Skeletal muscle satellite cell (primary cell): Measurements from ENCODE around the gene SENP1.

Experiments used
- H3K27me3 ChIP-seq: 2 replicates; pipeline ENCODE4 v1.7.0; 2013; ENCODE audit warnings: low read length; ENCODE audit not compliant: control insufficient read depth, insufficient read depth
- H3K36me3 ChIP-seq: 2 replicates; pipeline ENCODE4 v1.7.0; 2013; ENCODE audit warnings: mild to moderate bottlenecking, control low read depth, low read length; ENCODE audit not compliant: insufficient read depth
- H3K4me1 ChIP-seq: 2 replicates; pipeline ENCODE4 v1.7.0; 2013; ENCODE audit warnings: low read length; ENCODE audit not compliant: control insufficient read depth, insufficient read depth
- H3K4me2 ChIP-seq: 2 replicates; pipeline ENCODE4 v1.7.0; 2013; ENCODE audit warnings: mild to moderate bottlenecking, low read length
- H3K4me3 ChIP-seq: 2 replicates; pipeline ENCODE4 v1.7.0; 2013; ENCODE audit warnings: low read length
- H3K9ac ChIP-seq: 2 replicates; pipeline ENCODE4 v1.7.0; 2013; ENCODE audit warnings: mild to moderate bottlenecking, low read depth, low read length, moderate library complexity
- H3K9me3 ChIP-seq: replicated peaks from 2 replicates; pipeline ENCODE4 v1.7.0; 2013; ENCODE audit warnings: mild to moderate bottlenecking, control low read depth, low read length

The SENP1 gene

DNA sequence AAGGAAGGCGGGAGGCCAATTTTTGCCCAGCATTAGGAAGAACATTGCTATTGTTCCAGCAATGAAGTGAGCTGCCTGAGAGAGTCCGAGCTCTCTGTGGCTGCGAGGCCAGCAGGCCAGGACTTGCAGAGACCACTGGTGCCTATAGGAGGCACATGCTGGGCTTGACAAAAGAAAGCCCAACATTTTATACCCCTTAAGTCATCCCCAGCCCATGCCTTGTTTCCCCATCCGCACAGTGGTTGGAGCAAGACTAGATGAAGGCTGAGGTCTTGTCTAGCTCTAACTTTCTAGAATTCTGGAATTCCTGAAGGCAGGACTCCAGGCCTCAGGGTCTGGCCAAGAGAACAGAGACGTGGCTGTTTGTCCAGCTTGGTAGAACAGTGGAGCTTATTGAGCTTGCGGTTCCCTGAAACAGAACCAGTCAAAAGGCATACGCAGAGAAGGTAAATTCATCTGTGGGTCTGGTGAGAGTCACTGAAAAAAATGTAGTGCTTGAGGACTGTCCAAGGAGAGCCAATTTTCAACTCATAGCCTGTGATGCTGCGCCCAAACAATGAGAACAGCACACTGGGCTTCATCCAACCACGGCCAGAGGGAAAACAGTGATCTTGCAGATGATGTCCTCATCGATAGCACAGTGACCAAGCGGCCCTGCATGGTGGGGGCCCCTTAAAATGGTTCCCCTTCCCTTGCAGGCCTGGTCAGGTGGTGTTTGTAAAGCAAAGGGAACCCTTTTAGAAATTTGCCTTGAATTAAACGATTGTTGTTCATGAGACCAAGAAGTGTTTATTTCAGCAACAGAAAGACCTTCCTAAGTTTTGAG is 74.5 kb downstream of the SENP1 start:
- Histone ChIP-seq H3K4me1 (no peaks in the 10 kb centered on the region), H3K27me3 (peaks cover 33% of the 10 kb centered on the region), H3K4me3 (no peak overlapping the region), H3K36me3 (no peaks in the 10 kb centered on the region), H3K4me2 (no peak overlapping the region), H3K9me3 (no peaks in the 10 kb centered on the region), H3K9ac (no peak overlapping the region)

DNA sequence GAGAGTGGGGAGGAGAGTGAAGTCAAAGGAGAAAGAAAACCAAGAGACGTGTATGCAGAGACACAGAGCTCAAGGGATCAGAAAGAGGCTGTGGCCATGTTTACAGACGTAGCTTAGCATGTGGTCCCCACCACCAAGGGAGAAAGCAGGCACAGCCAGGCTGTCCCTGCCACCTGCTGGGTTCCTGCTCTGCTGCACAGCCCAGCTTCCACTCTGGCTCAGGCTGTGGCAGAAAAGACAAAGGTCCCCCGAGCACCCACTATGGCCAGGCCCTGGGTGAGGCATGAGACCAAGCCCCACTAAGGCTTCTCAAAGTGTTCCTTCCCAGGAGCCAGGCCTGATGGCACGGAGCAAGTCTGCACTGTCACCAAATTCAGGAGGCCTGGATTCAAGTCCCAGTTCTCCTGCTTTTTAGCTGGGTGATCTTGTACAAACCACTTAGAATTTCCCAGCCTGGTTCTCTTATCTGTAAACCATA is 75.7 kb downstream of the SENP1 start:
- peaks cover 38% of the 10 kb centered on the region for H3K27me3 ChIP-seq
- H3K4me3 ChIP-seq = no peak overlapping the region
- H3K4me2 ChIP-seq = no peak overlapping the region
- H3K36me3 ChIP-seq = no peaks in the 10 kb centered on the region
- H3K9ac ChIP-seq = no peak overlapping the region
- H3K9me3 ChIP-seq = no peaks in the 10 kb centered on the region
- H3K4me1 ChIP-seq = no peaks in the 10 kb centered on the region

DNA sequence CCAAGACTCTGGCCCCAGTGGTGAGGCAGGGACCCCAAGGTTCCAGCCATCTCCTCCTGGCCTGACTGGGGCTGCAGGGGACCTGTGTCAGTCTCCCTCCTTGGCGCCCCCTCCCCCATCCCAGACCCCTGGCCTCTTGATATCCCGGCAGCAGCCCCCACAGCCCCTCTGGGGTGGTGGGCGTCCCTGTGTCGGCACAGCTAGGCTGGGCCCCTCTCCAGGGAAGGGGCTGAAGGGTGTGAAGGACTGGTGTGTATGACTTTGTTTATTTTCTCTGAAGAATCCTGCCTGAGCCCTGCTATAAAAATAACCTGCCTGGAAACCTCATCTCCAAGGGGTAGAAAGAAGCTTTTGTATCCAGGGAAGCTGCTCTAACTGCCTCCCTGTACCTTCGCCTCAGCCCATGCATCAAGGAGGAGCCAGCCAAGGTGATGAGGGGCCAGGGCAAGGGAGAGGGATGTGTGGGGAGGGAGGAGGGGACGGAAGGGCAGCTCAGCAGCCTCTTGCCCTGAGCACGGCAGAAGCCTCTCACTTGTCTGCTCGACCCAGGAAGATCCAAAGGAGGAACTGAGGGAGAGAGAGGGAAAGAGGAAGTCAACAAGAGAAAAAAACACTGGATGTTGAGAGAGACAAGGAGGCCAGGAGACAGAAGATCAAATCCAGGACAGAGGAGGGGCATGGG is 76.2 kb downstream of the SENP1 start:
- no peaks in the 10 kb centered on the region for H3K9me3 ChIP-seq
- no peaks in the 10 kb centered on the region for H3K36me3 ChIP-seq
- H3K4me1 ChIP-seq = no peaks in the 10 kb centered on the region
- no peak overlapping the region for H3K4me2 ChIP-seq
- H3K9ac ChIP-seq = no peak overlapping the region
- no peak overlapping the region for H3K4me3 ChIP-seq
- H3K27me3 ChIP-seq = peaks cover 41% of the 10 kb centered on the region

DNA sequence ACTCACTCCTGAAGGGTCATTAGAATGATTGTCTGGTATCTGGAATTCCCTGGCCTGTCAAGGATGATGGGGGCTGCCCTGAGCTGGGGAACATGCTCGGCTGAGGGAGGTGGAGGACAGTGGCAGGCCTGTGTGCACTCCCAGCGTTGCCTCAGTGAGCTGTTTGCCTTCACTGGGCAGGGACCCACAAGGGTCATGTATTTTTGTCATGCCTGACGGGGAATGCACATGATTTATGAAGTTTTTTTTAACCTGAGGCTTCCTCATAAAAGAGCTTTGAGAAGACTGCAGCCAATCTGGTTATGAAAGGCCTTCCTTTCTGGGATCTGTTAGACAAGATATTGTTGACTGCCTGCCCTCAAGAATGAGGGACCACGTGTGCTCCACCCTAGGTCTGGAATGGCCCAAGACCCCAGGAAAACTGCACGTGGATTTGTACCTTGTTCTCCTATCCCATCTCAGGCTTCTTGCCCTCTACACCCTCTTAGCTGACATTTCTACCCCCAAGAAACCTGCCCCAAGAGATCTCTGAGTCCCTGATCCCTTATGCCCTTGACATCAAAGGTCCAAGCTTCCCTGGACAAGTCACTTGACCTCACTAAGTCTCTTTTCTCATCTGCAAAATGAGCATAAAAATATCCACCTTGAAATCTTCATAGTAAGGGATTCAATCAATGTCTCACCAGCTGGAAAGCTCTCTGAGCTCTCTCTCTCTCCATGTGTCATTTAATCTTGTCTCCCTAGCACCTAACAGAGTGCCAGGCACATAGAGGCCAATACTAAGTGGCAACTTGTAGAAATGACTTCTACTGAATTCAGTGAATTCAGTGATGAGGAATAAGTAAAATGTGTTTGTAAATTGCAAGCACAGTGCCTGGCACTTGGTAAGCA is 77.1 kb downstream of the SENP1 start:
- no peaks in the 10 kb centered on the region for H3K4me1 ChIP-seq
- H3K4me2 ChIP-seq = no peak overlapping the region
- no peaks in the 10 kb centered on the region for H3K9me3 ChIP-seq
- no peaks in the 10 kb centered on the region for H3K36me3 ChIP-seq
- H3K4me3 ChIP-seq = no peak overlapping the region
- peaks cover 48% of the 10 kb centered on the region for H3K27me3 ChIP-seq
- no peak overlapping the region for H3K9ac ChIP-seq

DNA sequence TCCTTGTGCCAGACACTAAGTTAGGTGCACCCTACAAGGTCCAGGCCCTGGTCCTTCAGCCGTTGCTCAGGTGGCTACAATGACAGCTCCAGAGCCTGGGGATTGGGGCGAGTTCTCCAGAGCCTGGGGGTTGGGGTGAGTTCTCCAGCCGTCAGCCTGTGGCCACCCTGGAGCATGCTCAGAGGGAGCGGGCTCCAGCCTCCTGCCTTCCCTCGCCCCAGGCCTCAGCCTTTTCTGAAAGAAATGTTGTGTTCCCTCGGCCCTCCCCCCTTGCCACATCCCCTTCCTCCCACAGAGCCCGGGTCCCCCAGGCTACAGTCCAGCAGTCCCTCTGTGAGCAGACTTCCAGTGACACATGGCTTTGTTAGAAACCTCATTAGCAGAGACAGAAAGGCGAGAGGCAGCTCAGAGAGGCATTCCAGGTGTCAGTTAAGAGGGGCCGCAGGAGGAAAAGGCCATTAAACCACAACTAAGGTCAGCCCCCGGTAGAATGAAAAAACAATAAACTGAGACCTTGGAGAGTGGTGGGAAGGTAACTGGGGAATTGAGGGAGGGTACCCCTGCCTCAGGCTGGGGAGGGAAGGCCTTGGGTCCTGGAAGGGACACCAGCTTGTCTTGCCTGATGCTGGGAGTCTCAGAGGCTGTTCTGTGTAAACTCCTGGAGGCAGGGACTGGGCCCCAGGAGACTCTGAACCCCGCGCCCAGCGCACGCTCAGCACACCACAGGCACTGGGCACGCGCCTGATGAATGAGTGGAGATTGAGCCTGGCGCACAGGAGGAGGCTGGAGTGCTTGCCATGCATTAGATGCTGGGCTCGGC is 78.5 kb downstream of the SENP1 start:
- Histone ChIP-seq H3K9me3 (no peaks in the 10 kb centered on the region), H3K27me3 (peaks cover 59% of the 10 kb centered on the region), H3K9ac (no peak overlapping the region), H3K4me3 (no peak overlapping the region), H3K36me3 (no peaks in the 10 kb centered on the region), H3K4me1 (no peaks in the 10 kb centered on the region), H3K4me2 (no peak overlapping the region)

DNA sequence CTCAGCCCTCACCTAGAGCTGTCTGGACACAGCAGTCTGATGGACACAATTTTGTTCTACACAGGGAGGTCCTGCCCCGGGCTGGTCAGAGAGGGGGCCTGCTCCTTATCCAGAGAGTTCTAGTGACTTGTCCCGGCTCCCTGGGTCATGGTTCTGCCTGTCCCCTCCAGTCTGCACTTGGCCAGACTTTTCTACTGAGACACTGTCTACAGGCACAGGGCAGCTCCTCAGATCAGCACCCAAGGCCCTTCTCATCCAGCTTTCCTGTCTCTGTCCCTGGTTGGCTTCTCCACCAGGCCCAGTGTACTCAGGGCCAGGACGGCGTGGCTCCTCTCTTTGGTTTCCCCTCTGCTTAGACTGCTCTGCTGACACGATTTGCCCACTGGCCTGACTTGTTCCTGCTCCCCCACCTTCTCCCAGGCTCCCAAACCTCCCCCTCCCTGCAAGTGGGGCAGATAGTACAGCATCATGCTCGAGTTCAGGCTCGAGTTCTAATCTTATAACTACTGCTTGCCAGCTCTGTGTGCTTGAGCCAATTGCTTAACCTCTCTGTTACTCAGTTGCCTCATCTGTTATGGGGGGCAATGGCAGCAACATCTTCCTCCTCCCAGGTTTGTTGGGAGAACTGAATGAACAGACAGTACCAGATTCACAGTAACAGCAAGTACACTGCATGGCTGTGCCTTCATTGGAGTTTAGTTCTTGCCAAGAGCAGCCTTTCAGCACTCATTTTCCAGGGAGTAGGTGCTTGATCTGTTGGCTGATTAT is 79.6 kb downstream of the SENP1 start:
- no peaks in the 10 kb centered on the region for H3K4me1 ChIP-seq

DNA sequence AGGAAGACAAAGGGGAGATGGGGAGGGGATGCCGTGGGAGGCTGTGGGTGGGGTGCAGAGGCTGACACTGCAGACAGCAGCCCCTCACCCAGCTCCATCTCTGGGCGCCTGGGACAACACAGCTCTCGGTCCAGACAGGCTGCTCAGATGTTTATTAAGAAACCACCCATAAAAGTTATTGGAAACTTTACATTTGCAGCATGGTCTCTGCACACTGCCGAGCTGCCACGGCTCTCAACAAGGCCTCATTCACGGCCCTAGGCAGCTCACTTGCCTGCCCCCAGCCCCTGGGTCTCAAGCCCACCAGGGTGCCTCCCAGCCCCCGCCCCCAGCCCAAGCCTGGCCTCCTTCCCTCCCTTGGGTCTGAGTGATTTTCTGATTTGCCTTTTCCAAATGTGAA is 80.6 kb downstream of the SENP1 start:
- no peaks in the 10 kb centered on the region for H3K9me3 ChIP-seq
- H3K9ac ChIP-seq = no peak overlapping the region
- no peak overlapping the region for H3K4me2 ChIP-seq
- no peak overlapping the region for H3K4me3 ChIP-seq
- H3K4me1 ChIP-seq = no peaks in the 10 kb centered on the region
- H3K36me3 ChIP-seq = no peaks in the 10 kb centered on the region
- peaks cover 63% of the 10 kb centered on the region for H3K27me3 ChIP-seq

More for the DNA sequence above, 79.6 kb downstream of the SENP1 start:
- Histone ChIP-seq H3K9me3 (no peaks in the 10 kb centered on the region), H3K4me3 (no peak overlapping the region), H3K9ac (no peak overlapping the region), H3K36me3 (no peaks in the 10 kb centered on the region), H3K27me3 (peaks cover 63% of the 10 kb centered on the region), H3K4me2 (no peak overlapping the region)

DNA sequence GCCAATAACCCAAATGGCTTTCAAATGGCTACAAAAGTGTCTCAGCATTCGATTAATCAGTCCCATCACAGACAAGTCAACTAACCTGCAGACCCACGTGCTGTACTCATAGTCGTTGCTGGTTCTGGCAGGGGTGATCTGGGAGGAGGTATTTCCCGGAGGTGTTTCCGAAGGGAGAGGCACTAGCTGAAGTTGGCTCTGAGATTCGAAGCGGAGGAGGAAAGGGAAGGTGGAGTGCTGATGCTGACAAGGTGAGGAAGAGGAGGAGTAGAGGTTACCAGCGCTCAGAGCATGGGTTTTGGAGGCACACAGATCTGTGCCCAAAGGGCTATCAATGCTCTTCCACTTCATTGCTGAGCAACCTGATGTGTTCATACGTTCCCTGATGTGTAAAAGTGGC is 81.1 kb downstream of the SENP1 start:
- peaks cover 67% of the 10 kb centered on the region for H3K27me3 ChIP-seq
- no peaks in the 10 kb centered on the region for H3K36me3 ChIP-seq
- H3K4me1 ChIP-seq = no peaks in the 10 kb centered on the region
- no peak overlapping the region for H3K4me3 ChIP-seq
- H3K9ac ChIP-seq = no peak overlapping the region
- no peaks in the 10 kb centered on the region for H3K9me3 ChIP-seq
- H3K4me2 ChIP-seq = no peak overlapping the region

DNA sequence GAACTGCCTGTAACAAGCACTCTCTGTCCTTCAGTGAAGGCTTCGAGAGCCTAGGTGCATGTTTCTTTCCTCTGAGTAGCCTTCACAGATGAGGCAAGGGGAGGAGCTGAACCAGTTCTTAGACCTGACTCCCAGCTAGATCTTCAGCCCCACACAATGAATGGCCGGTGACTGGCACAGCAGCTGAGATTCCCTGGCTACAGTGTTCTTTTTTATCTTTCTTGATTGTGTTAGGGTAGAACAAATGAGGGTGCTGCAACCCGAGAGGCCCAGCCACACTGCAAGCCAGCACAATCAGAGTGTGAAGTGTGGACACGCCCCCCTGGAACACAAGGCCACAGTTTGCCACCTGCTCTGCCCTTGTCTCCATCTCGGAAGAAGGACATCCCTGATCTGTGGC is 82.5 kb downstream of the SENP1 start:
- H3K4me3 ChIP-seq = no peak overlapping the region
- peaks cover 76% of the 10 kb centered on the region for H3K27me3 ChIP-seq
- no peak overlapping the region for H3K4me2 ChIP-seq
- H3K36me3 ChIP-seq = no peaks in the 10 kb centered on the region
- H3K4me1 ChIP-seq = no peaks in the 10 kb centered on the region
- no peak overlapping the region for H3K9ac ChIP-seq
- H3K9me3 ChIP-seq = no peaks in the 10 kb centered on the region

DNA sequence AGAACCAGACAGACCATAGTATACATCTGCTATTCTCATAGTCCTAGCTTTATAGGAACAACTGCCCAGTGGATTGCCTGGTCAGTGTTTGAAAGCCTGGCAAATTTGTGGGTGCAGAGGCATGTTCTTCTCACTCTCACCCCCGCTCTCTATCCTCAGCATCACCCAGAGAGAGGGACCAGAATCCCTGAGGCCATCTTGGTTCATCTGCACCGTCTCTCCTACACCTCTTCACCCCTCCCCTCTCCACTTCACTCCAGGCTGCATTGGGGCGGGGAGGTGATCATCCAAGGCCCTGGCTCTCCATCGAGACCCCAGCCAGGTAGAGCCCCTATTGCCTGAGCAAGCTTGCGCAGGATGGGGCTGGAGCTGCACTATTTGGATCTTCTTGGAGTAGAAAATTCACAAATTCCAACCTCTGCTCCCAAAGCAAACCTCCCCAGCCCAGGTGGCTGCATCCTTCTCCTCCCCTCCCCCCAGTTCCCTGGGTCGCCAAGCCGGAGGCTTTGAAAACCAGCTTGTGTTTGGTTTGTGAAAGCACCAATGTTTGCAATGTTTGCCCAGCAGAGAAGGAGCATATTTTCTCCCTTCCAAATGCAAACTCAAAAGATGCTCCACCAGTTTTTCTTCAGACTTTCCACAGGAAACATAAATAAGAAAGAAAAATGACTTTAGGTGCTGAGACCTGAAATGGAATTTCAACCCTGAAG is 83.0 kb downstream of the SENP1 start:
- H3K4me3 ChIP-seq = no peak overlapping the region
- no peak overlapping the region for H3K4me2 ChIP-seq
- no peaks in the 10 kb centered on the region for H3K9me3 ChIP-seq
- H3K4me1 ChIP-seq = no peaks in the 10 kb centered on the region
- no peaks in the 10 kb centered on the region for H3K36me3 ChIP-seq
- H3K9ac ChIP-seq = no peak overlapping the region
- peaks cover 82% of the 10 kb centered on the region for H3K27me3 ChIP-seq
